Measurements from ENCODE around the gene CAMK4. TPM values are rescaled to one million over a fixed set of nuclear protein-coding genes. Genes with fewer than 3 reads are reported as not detected.

The CAMK4 gene
- total RNA-seq, 1 donor from 2014 or later: 34.5 TPM

- no peak for DNase-seq (ENCODE audit: low spot score)
- H3K9me3 Mint-ChIP-seq (ENCODE audit: unreplicated experiment): no peaks in the 10 kb centered on the region
- no peaks in the 10 kb centered on the region for H3K4me1 Mint-ChIP-seq (ENCODE audit: unreplicated experiment)
- H3K36me3 Mint-ChIP-seq (ENCODE audit: low read depth, unreplicated experiment): no peaks in the 10 kb centered on the region
- H3K27me3 Mint-ChIP-seq (ENCODE audit: unreplicated experiment): no peaks in the 10 kb centered on the region
- TF ChIP-seq CTCF (IDR thresholded peaks at IDR 0.05; ENCODE audit: unreplicated experiment): no peak
- H3K4me3 Mint-ChIP-seq (ENCODE audit: unreplicated experiment): no peak overlapping the region
- H3K27ac Mint-ChIP-seq (ENCODE audit: unreplicated experiment): no peak overlapping the region
Observed at GRCh38 chr5:111282798-111283197, 58.6 kb downstream of the CAMK4 start.

- H3K36me3 Mint-ChIP-seq (ENCODE audit: low read depth, unreplicated experiment): no peaks in the 10 kb centered on the region
- no peaks in the 10 kb centered on the region for H3K27me3 Mint-ChIP-seq (ENCODE audit: unreplicated experiment)
- H3K4me1 Mint-ChIP-seq (ENCODE audit: unreplicated experiment): no peaks in the 10 kb centered on the region
- H3K27ac Mint-ChIP-seq (ENCODE audit: unreplicated experiment): no peak overlapping the region
- no peaks in the 10 kb centered on the region for H3K9me3 Mint-ChIP-seq (ENCODE audit: unreplicated experiment)
- DNase-seq (ENCODE audit: low spot score): no peak
- TF ChIP-seq CTCF (IDR thresholded peaks at IDR 0.05; ENCODE audit: unreplicated experiment): no peak
- no peak overlapping the region for H3K4me3 Mint-ChIP-seq (ENCODE audit: unreplicated experiment)
Observed at GRCh38 chr5:111284825-111285224, 60.6 kb downstream of the CAMK4 start.

GRCh38 chr5:111294551-111294950 lies 70.4 kb downstream of the CAMK4 start:
- peaks cover 2% of the 10 kb centered on the region for H3K27me3 Mint-ChIP-seq (ENCODE audit: unreplicated experiment)
- H3K27ac Mint-ChIP-seq (ENCODE audit: unreplicated experiment): no peak overlapping the region
- DNase-seq (ENCODE audit: low spot score): no peak
- no peak overlapping the region for H3K4me3 Mint-ChIP-seq (ENCODE audit: unreplicated experiment)
- no peaks in the 10 kb centered on the region for H3K9me3 Mint-ChIP-seq (ENCODE audit: unreplicated experiment)
- no peaks in the 10 kb centered on the region for H3K36me3 Mint-ChIP-seq (ENCODE audit: low read depth, unreplicated experiment)
- H3K4me1 Mint-ChIP-seq (ENCODE audit: unreplicated experiment): no peaks in the 10 kb centered on the region
- no peak for TF ChIP-seq CTCF (IDR thresholded peaks at IDR 0.05; ENCODE audit: unreplicated experiment)

DNA sequence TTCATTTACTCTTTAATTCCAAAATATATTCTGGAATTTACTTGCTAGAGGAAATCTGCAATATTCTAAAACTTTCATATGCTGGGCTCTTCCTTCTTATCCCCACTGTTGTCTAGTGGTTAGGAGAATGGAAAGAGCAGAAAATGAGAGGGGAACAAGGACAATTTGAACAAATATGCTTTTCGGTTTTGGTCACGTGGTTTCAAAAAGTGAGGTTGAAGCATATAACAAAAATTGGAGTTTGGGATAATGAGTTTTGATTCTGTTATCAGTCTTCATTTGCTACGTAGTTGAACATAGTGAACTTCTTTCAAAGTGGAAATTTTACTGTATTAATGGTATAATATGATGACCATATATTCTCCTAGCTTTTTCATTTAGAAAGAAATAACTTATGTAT lies 71.5 kb downstream of the CAMK4 start:
- Mint-ChIP-seq H3K27ac (ENCODE audit: unreplicated experiment) (no peak overlapping the region), H3K4me3 (ENCODE audit: unreplicated experiment) (no peak overlapping the region), H3K9me3 (ENCODE audit: unreplicated experiment) (no peaks in the 10 kb centered on the region), H3K27me3 (ENCODE audit: unreplicated experiment) (peaks cover 2% of the 10 kb centered on the region), H3K4me1 (ENCODE audit: unreplicated experiment) (no peaks in the 10 kb centered on the region), H3K36me3 (ENCODE audit: low read depth, unreplicated experiment) (peaks cover 4% of the 10 kb centered on the region)
- DNase-seq (ENCODE audit: low spot score): no peak
- TF ChIP-seq CTCF (IDR thresholded peaks at IDR 0.05; ENCODE audit: unreplicated experiment): no peak

DNA sequence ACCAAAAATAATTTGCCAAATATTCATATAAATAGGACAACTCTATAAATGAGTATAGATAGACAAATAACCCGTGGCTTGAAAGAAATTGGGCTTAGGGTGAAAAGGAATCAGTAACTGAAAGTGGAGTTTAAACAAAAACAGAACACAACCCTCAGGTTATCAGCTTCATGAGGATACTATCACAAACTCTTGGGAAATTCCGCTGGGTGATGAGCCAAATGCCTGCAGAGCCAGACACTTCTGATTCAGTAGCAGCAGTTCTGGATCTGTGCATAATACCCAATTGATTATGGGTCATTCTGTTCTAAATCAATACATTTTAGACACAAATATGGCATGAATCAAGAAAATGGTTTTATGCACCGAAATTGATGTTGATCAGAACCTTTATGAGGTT lies 72.4 kb downstream of the CAMK4 start:
- no peaks in the 10 kb centered on the region for H3K9me3 Mint-ChIP-seq (ENCODE audit: unreplicated experiment)
- H3K36me3 Mint-ChIP-seq (ENCODE audit: low read depth, unreplicated experiment): peaks cover 4% of the 10 kb centered on the region
- H3K4me3 Mint-ChIP-seq (ENCODE audit: unreplicated experiment): no peak overlapping the region
- peaks cover 2% of the 10 kb centered on the region for H3K27me3 Mint-ChIP-seq (ENCODE audit: unreplicated experiment)
- TF ChIP-seq CTCF (IDR thresholded peaks at IDR 0.05; ENCODE audit: unreplicated experiment): no peak
- no peak overlapping the region for H3K27ac Mint-ChIP-seq (ENCODE audit: unreplicated experiment)
- no peak for DNase-seq (ENCODE audit: low spot score)
- H3K4me1 Mint-ChIP-seq (ENCODE audit: unreplicated experiment): no peaks in the 10 kb centered on the region
